SK-N-MC (cell line): ENCODE data around the gene ABCB10.
"Not testable (repeated sequence)": the region's sequence is repeated elsewhere in the genome, so short reads cannot be mapped to it uniquely, and the experiment has no call there.

ENCODE experiments used
- DNase-seq: peaks from one replicate; pipeline ENCODE4 v3.0.0-alpha.2; 2011; ENCODE audit warnings: low read depth, low spot score
- H3K27ac ChIP-seq: fragments of 200-600 bp; sonication (generic); 2 replicates; pipeline ENCODE4 v1.5.1; 2016; ENCODE audit warnings: mixed run types
- H3K36me3 ChIP-seq: fragments of 200-600 bp; sonication (generic); 2 replicates; pipeline ENCODE4 v1.6.1; 2017; ENCODE audit warnings: antibody characterized with exemption, low read length, mixed read lengths; ENCODE audit not compliant: insufficient read depth
- H3K4me3 ChIP-seq: fragments of 200-600 bp; sonication (generic); 2 replicates; pipeline ENCODE4 v1.5.1; 2016
- H3K9ac ChIP-seq: fragments of 200-600 bp; sonication (generic); 2 replicates; pipeline ENCODE4 v1.8.0; 2017; ENCODE audit warnings: mixed run types, mixed read lengths; ENCODE audit not compliant: insufficient read length
- H3K9me3 ChIP-seq: fragments of 200-600 bp; sonication (generic); 2 replicates; pipeline ENCODE4 v1.6.1; 2017; ENCODE audit warnings: low read depth, mild to moderate bottlenecking, antibody characterized with exemption, low read length, moderate library complexity, mixed read lengths
- EZH2 ChIP-seq: fragments of 200-600 bp; sonication (generic); IDR thresholded peaks from one replicate; pipeline ENCODE4 v1.6.1; 2017; ENCODE audit warnings: antibody characterized with exemption
- FOXP2 ChIP-seq: optimal IDR thresholded peaks from 2 replicates; pipeline ENCODE3; 2011; ENCODE audit warnings: mild to moderate bottlenecking, moderate library complexity; ENCODE audit not compliant: insufficient read depth; ENCODE audit errors: extremely low read length, control extremely low read depth
- POLR2AphosphoS5 ChIP-seq: IDR thresholded peaks from 2 replicates; pipeline ENCODE4 v1.6.1; 2012; ENCODE audit warnings: mild to moderate bottlenecking, low read depth, low read length, borderline replicate concordance

ABCB10 gene

DNA sequence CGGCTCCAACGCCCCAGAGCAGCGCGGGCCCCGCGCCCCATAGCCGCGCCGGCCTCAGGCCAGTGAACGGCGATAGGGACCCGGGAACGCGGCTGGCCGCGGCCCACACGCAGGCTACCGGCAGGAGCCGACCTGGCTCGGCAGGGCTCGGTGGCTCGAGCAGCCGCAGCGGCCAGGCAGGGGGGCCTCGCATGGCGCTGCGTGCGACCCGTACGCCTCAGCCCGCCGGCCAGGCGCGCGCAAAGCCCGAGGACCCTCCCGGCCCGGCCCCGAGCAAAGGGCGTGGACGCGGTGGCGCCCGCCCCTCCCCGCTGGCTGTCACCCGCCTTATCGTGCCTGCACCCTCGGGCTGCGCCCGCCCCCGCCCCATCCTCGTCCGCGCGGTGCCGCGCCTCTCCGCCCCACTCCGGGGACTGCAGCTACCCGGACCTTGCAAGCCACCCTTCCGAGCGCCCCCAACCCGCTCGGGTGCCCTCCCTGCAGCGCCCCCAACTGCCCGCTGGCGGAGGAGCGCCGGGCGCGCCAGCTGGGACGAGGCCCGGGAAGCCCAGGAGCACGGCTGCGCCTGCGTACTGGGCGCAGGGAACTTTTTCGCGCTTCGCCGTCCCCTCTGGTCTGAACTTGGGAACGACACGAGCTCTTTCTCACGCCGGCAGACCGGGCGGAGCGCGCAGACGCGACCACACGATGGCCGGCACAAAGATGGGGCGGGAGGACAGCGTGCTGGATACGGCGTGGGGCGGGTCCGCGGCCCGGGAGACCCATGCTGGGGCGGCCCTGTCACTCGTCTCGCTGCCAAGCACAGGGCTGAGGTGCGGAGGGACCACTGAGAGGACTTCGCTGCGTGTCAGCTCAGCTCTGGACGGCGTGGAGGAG, at the start of gene ABCB10:
TSS of gene ABCB10 (minus strand) at position 248 of the 876 bp plus-strand sequence. CDS start at position 193, 55 bp downstream.
- H3K27ac ChIP-seq = peak within 1 kb of the TSS; percentile 42; the same call in 1 of the 2 replicates
- peak; percentile 57 for DNase-seq
- H3K4me3 ChIP-seq = peak within 1 kb of the TSS; percentile 95
- H3K36me3 ChIP-seq = no peaks in the 10 kb centered on the region
- peak within 1 kb of the TSS; percentile 78 for H3K9ac ChIP-seq
- TF ChIP-seq FOXP2 (peak; percentile 45), POLR2AphosphoS5 (no peak; the same call in 1 of the 2 replicates)
- no peaks in the 10 kb centered on the region for H3K9me3 ChIP-seq

GRCh38 chr1:229607370-229607769, 48.9 kb upstream of the ABCB10 start:
- Histone ChIP-seq H3K9me3 (no peaks in the 10 kb centered on the region), H3K4me3 (no peak overlapping the region), H3K36me3 (peaks cover 89% of the 10 kb centered on the region), H3K27ac (no peak overlapping the region), H3K9ac (no peak overlapping the region)
- TF ChIP-seq EZH2 (no peak), FOXP2 (no peak)
- DNase-seq = no peak

DNA sequence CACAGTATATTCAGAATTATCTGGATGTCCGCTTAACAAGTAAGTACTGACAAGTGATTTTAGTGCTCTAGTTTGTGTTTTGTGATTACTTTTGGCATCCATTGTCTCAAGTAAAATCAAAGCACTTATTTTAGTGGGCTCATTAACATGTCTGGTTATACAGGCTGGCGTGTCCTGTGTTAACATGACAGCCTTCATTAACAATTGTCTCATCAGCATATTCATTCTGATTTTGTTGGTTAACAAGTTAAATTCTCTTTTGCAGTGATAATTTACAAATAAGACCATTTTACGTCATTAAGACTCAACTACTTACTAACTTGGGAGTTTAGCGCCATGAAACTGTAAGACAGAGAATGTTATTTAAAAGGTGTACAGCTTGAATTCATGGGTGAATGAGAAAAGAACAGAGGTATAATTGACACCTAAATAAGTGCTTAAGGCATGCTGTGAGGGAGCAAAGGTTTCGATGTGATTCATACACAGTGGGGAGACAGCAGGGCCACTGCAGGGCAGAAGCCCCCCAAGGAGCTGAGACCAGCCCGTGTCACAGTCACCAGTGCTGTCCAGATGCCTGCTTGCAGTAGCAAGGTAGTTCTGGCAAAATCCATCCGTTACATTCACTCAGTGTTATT, 45.0 kb upstream of the ABCB10 start:
- H3K9me3 ChIP-seq = no peaks in the 10 kb centered on the region
- TF ChIP-seq FOXP2 = no peak
- no peak for TF ChIP-seq POLR2AphosphoS5
- TF ChIP-seq EZH2 = no peak
- no peak overlapping the region for H3K27ac ChIP-seq
- no peak overlapping the region for H3K4me3 ChIP-seq
- no peak overlapping the region for H3K9ac ChIP-seq
- peaks cover 87% of the 10 kb centered on the region for H3K36me3 ChIP-seq
- no peak for DNase-seq

GRCh38 chr1:229600229-229600628, 41.7 kb upstream of the ABCB10 start:
- no peak overlapping the region for H3K27ac ChIP-seq
- no peak overlapping the region for H3K9ac ChIP-seq
- no peaks in the 10 kb centered on the region for H3K9me3 ChIP-seq
- TF ChIP-seq POLR2AphosphoS5 (no peak), FOXP2 (no peak)
- H3K36me3 ChIP-seq = peaks cover 59% of the 10 kb centered on the region
- DNase-seq = no peak
- H3K4me3 ChIP-seq = no peak overlapping the region

DNA sequence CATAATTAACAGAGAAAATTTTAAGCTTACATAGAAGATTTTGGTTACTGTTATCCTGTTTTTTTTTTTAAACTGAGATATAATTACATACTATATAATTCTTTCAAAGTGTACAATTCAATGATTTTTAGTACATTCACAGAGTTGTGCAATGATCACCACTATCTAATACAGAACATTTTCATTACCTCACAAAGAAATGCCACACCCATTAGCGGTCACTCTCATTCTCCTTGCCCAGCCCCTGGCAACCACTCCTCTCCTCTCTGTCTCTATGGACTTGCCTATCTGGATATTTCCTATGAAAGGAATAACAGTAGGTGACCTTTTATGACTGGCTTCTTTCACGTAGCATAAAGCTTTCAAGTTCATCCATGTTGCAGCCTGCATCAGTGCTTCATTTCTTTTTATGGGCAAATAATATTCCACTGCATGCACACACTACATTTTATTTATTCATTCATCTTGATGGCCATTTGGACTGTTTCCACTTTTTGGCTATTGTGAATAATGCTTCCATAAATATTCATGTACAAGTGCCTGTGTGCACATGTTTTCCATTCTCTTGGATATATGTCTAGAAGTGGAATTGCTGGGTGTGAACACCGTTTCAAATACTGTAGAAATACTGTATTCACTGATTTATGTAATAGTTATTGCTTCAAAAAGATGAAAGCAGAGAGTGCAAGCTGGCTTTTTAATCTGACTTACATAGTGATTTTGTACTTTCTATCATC, 40.9 kb upstream of the ABCB10 start:
- H3K9ac ChIP-seq = no peak overlapping the region
- no peak for DNase-seq
- H3K27ac ChIP-seq = no peak overlapping the region
- H3K9me3 ChIP-seq = no peaks in the 10 kb centered on the region
- H3K4me3 ChIP-seq = no peak overlapping the region
- peaks cover 61% of the 10 kb centered on the region for H3K36me3 ChIP-seq
- no peak for TF ChIP-seq EZH2

GRCh38 chr1:229597877-229598276, 39.4 kb upstream of the ABCB10 start:
- Histone ChIP-seq H3K27ac (no peak overlapping the region), H3K4me3 (no peak overlapping the region), H3K9me3 (no peaks in the 10 kb centered on the region), H3K9ac (no peak overlapping the region), H3K36me3 (peaks cover 59% of the 10 kb centered on the region)
- no peak for TF ChIP-seq EZH2
- TF ChIP-seq FOXP2 = no peak
- TF ChIP-seq POLR2AphosphoS5 = no peak
- no peak for DNase-seq

DNA sequence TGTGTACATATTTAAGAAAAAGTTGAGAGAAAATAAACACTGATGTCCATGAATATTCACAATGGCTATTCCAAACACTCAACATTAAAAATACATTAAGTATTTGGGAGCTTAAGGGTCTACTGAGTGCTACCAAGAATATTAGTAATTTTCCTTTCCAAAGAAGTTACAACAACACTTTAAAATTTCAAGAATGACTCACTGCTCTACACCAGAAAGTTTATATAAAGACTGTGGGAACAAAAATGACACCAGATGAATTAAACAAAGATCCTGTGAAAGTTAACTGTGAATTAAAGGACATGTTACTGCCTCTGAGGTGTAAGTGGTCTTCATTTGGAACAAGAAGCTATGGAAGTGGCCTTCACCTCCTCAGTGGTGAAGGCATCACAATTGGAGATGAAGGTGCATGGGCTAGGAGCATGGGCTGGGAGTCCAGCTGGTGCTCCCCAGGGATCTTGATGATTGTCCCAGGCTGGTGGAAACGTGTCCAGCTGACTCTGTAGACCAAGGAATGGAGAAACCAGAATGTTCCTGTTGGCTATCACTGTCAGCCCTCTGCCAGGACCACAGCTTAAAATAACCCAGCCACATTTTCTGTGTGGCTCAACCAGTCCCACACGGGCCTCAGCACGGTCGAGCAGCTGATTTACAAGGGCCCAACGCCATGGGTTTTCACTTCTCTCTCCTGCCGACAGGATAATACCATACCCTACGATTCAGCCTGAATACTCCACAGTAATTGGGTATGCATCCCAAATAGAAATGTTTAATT, 38.6 kb upstream of the ABCB10 start:
- Histone ChIP-seq H3K36me3 (peaks cover 51% of the 10 kb centered on the region), H3K9ac (no peak overlapping the region), H3K9me3 (no peaks in the 10 kb centered on the region), H3K4me3 (no peak overlapping the region), H3K27ac (no peak overlapping the region)
- TF ChIP-seq POLR2AphosphoS5 (no peak), EZH2 (no peak), FOXP2 (no peak)
- no peak for DNase-seq

DNA sequence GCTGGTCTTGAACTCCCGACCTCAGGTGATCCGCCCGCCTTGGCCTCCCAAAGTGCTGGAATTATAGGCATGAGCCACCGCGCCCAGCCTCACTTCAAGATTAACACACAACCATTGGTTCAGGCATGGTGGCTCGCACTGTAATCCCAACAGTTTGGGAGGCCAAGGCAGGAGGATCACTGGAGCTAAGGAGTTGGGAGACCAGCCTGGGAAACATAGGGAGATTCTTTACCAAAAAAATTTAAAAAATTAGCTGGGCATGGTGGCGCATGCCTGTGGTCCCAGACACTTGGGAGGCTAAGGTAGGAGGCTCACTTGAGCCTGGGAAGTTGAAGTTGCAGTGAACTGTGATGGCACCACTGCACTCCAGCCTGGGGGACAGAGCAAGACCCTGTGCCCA, 37.4 kb upstream of the ABCB10 start:
- not testable (repeated sequence) for H3K9ac ChIP-seq, H3K4me3 ChIP-seq, H3K9me3 ChIP-seq, H3K27ac ChIP-seq, DNase-seq
- peaks cover 39% of the 10 kb centered on the region for H3K36me3 ChIP-seq
